GM04503 (cell line): ENCODE results near the gene PPP2R2C.

Experiments used
- DNase-seq: peaks from one replicate; pipeline ENCODE4 v3.0.0-alpha.2; 2012; ENCODE audit warnings: low read depth

The PPP2R2C gene

GRCh38 chr4:6306299-6306698 lies 166.1 kb downstream of the PPP2R2C start:
- DNase-seq = no peak

GRCh38 chr4:6303943-6304342 lies 168.5 kb downstream of the PPP2R2C start:
- no peak for DNase-seq

- DNase-seq = no peak
These were observed 169.5 kb downstream of the PPP2R2C start for GRCh38 chr4:6302869-6303268.

GRCh38 chr4:6301732-6302442 lies 170.5 kb downstream of the PPP2R2C start:
- DNase-seq = no peak

GRCh38 chr4:6301051-6301731 lies 171.2 kb downstream of the PPP2R2C start:
- no peak for DNase-seq

GRCh38 chr4:6300359-6300758 lies 172.1 kb downstream of the PPP2R2C start:
- DNase-seq = no peak

- no peak for DNase-seq
These were observed 172.5 kb downstream of the PPP2R2C start for GRCh38 chr4:6299875-6300274.

GRCh38 chr4:6298852-6299251 lies 173.6 kb downstream of the PPP2R2C start:
- no peak for DNase-seq

GRCh38 chr4:6298035-6298434 lies 174.4 kb downstream of the PPP2R2C start:
- DNase-seq = no peak

GRCh38 chr4:6297266-6297815 lies 175.1 kb downstream of the PPP2R2C start:
- DNase-seq = no peak

- DNase-seq = no peak
These were observed 176.4 kb downstream of the PPP2R2C start for GRCh38 chr4:6296026-6296425.

- DNase-seq = no peak
These were observed 176.9 kb downstream of the PPP2R2C start for GRCh38 chr4:6295495-6295894.

GRCh38 chr4:6294705-6295421 lies 177.6 kb downstream of the PPP2R2C start:
- no peak for DNase-seq

GRCh38 chr4:6293661-6294060 lies 178.8 kb downstream of the PPP2R2C start:
- no peak for DNase-seq

- no peak for DNase-seq
These were observed 179.3 kb downstream of the PPP2R2C start for GRCh38 chr4:6293097-6293445.

- no peak for DNase-seq
These were observed 179.9 kb downstream of the PPP2R2C start for GRCh38 chr4:6292376-6293096.

GRCh38 chr4:6291784-6292297 lies 180.6 kb downstream of the PPP2R2C start:
- no peak for DNase-seq

- no peak for DNase-seq
These were observed 181.5 kb downstream of the PPP2R2C start for GRCh38 chr4:6290769-6291547.

- DNase-seq = no peak
These were observed 182.2 kb downstream of the PPP2R2C start for GRCh38 chr4:6290256-6290655.

- DNase-seq = no peak
These were observed 183.5 kb downstream of the PPP2R2C start for GRCh38 chr4:6288871-6289270.

- no peak for DNase-seq
These were observed 184.1 kb downstream of the PPP2R2C start for GRCh38 chr4:6288342-6288741.
